Mammary epithelial cell (primary cell): ENCODE data around the gene MEGF11.

Experiments
- CTCF ChIP-seq, 2 donors: IDR thresholded peaks in 1 of 2; conservative IDR thresholded peaks in 1 of 2; 2 replicates each; pipeline ENCODE4 v1.5.1; 2011 to 2012; ENCODE audit warnings: inconsistent platforms in 2 of 2, low read length in 2 of 2, mild to moderate bottlenecking in 2 of 2, control low read depth in 1 of 2, low read depth in 1 of 2; ENCODE audit not compliant: insufficient read depth in 1 of 2; ENCODE audit errors: extremely low read depth in 1 of 2
- EZH2 ChIP-seq: IDR thresholded peaks from 2 replicates; pipeline ENCODE4 v1.6.1; 2012; ENCODE audit warnings: low read length, inconsistent platforms, borderline replicate concordance

GRCh38 chr15:66149871-66150270, 103.7 kb downstream of the MEGF11 start:
- TF ChIP-seq CTCF (conservative IDR thresholded peaks at IDR 0.05 in 1 of 2, IDR thresholded peaks at IDR 0.05 in 1 of 2; ENCODE audit: extremely low read depth in 1 of 2, insufficient read depth in 1 of 2, low read depth in 1 of 2, low read length in 2 of 2) = no peak
- no peak for TF ChIP-seq EZH2
